Upper lobe of left lung (tissue), 4 donors: ENCODE results near the gene ABLIM2.

Experiments used
- CTCF ChIP-seq, 6 experiments: fragments of 450-650 bp in 4 of 6; fragments of 200-600 bp in 2 of 6; sonication (generic) in 2 of 6; IDR thresholded peaks; one replicate each; pipeline ENCODE4 v1.5.1; 2016 to 2019; ENCODE audit warnings: antibody characterized with exemption in 6 of 6
- EP300 ChIP-seq, 4 donors: sonication (generic); formaldehyde crosslinking; IDR thresholded peaks; one replicate each; pipeline ENCODE4 v1.5.1; 2017; ENCODE audit warnings: antibody characterized with exemption in 4 of 4, control low read depth in 2 of 4
- POLR2A ChIP-seq, 4 donors: fragments of 450-650 bp; IDR thresholded peaks; one replicate each; pipeline ENCODE4 v1.5.1; 2016 to 2017; ENCODE audit warnings: antibody characterized with exemption in 4 of 4, mild to moderate bottlenecking in 2 of 4
- POLR2AphosphoS5 ChIP-seq, 2 donors: sonication (generic); formaldehyde crosslinking; IDR thresholded peaks; one replicate each; pipeline ENCODE4 v1.5.1; 2017; ENCODE audit warnings: antibody characterized with exemption in 2 of 2

- TF ChIP-seq CTCF (IDR thresholded peaks at IDR 0.05) (no peak), POLR2AphosphoS5 (IDR thresholded peaks at IDR 0.05) (no peak), POLR2A (IDR thresholded peaks at IDR 0.05) (no peak), EP300 (IDR thresholded peaks at IDR 0.05) (no peak)
These were observed 186.6 kb downstream of the ABLIM2 start for GRCh38 chr4:7971881-7972500.
